ENCODE results near the gene CSNK1G1.
"Not testable (repeated sequence)": the region's sequence is repeated elsewhere in the genome, so short reads cannot be mapped to it uniquely, and the experiment has no call there.

CSNK1G1 gene

GRCh38 chr15:64337761-64338160 is 18.2 kb downstream of the CSNK1G1 start:
- H3K4me3 ChIP-seq (ENCODE audit: low read depth, low read length), result no peak overlapping the region
- TF ChIP-seq CTCF (conservative IDR thresholded peaks at IDR 0.05; ENCODE audit: low read depth, low read length), result no peak
- no peak for DNase-seq (ENCODE audit: low read depth)

GRCh38 chr15:64333986-64334929 is 21.7 kb downstream of the CSNK1G1 start:
- H3K4me3 ChIP-seq (ENCODE audit: low read depth, low read length), result no peak overlapping the region
- TF ChIP-seq CTCF (conservative IDR thresholded peaks at IDR 0.05; ENCODE audit: low read depth, low read length), result no peak
- DNase-seq (ENCODE audit: low read depth), result no peak

- no peak for TF ChIP-seq CTCF (conservative IDR thresholded peaks at IDR 0.05; ENCODE audit: low read depth, low read length)
- DNase-seq (ENCODE audit: low read depth), result no peak
- H3K4me3 ChIP-seq (ENCODE audit: low read depth, low read length), result no peak overlapping the region
These were observed 22.5 kb downstream of the CSNK1G1 start for GRCh38 chr15:64333516-64333915.

GRCh38 chr15:64331668-64332067 is 24.3 kb downstream of the CSNK1G1 start:
- not testable (repeated sequence) for H3K4me3 ChIP-seq (ENCODE audit: low read depth, low read length); DNase-seq (ENCODE audit: low read depth)

GRCh38 chr15:64326975-64327374 is 29.0 kb downstream of the CSNK1G1 start:
- not testable (repeated sequence) for H3K4me3 ChIP-seq (ENCODE audit: low read depth, low read length); DNase-seq (ENCODE audit: low read depth)

- not testable (repeated sequence) for H3K4me3 ChIP-seq (ENCODE audit: low read depth, low read length); DNase-seq (ENCODE audit: low read depth)
These were observed 29.5 kb downstream of the CSNK1G1 start for GRCh38 chr15:64326458-64326857.

- no peak for DNase-seq (ENCODE audit: low read depth)
- no peak overlapping the region for H3K4me3 ChIP-seq (ENCODE audit: low read depth, low read length)
- TF ChIP-seq CTCF (conservative IDR thresholded peaks at IDR 0.05; ENCODE audit: low read depth, low read length), result no peak
These were observed 31.7 kb downstream of the CSNK1G1 start for GRCh38 chr15:64324165-64324877.

GRCh38 chr15:64315216-64315615 is 40.8 kb downstream of the CSNK1G1 start:
- DNase-seq (ENCODE audit: low read depth), result no peak
- no peak overlapping the region for H3K4me3 ChIP-seq (ENCODE audit: low read depth, low read length)
- no peak for TF ChIP-seq CTCF (conservative IDR thresholded peaks at IDR 0.05; ENCODE audit: low read depth, low read length)

Measured in choroid plexus epithelial cell (primary cell).